ENCODE data around the gene INS. TPM values are rescaled to one million over a fixed set of nuclear protein-coding genes. Genes with fewer than 3 reads are reported as not detected.

INS gene
- total RNA-seq, 1 experiment from 2014 or later, result not detected

- H3K4me3 ChIP-seq (ENCODE audit: low read depth, low read length, poor library complexity, severe bottlenecking), result no peak overlapping the region
- no peak overlapping the region for H3K27ac ChIP-seq (ENCODE audit: low read depth, low read length, poor library complexity, severe bottlenecking)
- H3K27me3 ChIP-seq (replicated peaks; ENCODE audit: insufficient read depth, low read depth, low read length, poor library complexity), result peaks cover 28% of the 10 kb centered on the region
- no peak for TF ChIP-seq EZH2 (IDR thresholded peaks at IDR 0.05; ENCODE audit: borderline replicate concordance, low read depth, low read length, poor library complexity, severe bottlenecking)
- TF ChIP-seq, protein P1, sequence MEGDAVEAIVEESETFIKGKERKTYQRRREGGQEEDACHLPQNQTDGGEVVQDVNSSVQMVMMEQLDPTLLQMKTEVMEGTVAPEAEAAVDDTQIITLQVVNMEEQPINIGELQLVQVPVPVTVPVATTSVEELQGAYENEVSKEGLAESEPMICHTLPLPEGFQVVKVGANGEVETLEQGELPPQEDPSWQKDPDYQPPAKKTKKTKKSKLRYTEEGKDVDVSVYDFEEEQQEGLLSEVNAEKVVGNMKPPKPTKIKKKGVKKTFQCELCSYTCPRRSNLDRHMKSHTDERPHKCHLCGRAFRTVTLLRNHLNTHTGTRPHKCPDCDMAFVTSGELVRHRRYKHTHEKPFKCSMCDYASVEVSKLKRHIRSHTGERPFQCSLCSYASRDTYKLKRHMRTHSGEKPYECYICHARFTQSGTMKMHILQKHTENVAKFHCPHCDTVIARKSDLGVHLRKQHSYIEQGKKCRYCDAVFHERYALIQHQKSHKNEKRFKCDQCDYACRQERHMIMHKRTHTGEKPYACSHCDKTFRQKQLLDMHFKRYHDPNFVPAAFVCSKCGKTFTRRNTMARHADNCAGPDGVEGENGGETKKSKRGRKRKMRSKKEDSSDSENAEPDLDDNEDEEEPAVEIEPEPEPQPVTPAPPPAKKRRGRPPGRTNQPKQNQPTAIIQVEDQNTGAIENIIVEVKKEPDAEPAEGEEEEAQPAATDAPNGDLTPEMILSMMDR (conservative IDR thresholded peaks at IDR 0.05; ENCODE audit: low read depth, low read length), result no peak
- POLR2A ChIA-PET (ENCODE audit: low non-redundant PET), result no interaction called here
- intact Hi-C loops (cut with micrococcal nuclease; ENCODE audit: unreplicated experiment), result no loop called here
- H3K9me3 ChIP-seq (ENCODE audit: low read depth, low read length, poor library complexity, severe bottlenecking), result no peaks in the 10 kb centered on the region
- DNase-seq (ENCODE audit: low spot score), result no peak
- no peaks in the 10 kb centered on the region for H3K4me1 ChIP-seq (ENCODE audit: insufficient read depth, low read length, poor library complexity, severe bottlenecking)
- BruUV-seq (replicated peaks), result no TSS peak
- H3K36me3 ChIP-seq (ENCODE audit: insufficient read depth, low read length, poor library complexity, severe bottlenecking), result no peaks in the 10 kb centered on the region
- CTCF ChIA-PET, result no interaction called here
These were observed 26.7 kb downstream of the INS start for GRCh38 chr11:2134022-2135010.

DNA sequence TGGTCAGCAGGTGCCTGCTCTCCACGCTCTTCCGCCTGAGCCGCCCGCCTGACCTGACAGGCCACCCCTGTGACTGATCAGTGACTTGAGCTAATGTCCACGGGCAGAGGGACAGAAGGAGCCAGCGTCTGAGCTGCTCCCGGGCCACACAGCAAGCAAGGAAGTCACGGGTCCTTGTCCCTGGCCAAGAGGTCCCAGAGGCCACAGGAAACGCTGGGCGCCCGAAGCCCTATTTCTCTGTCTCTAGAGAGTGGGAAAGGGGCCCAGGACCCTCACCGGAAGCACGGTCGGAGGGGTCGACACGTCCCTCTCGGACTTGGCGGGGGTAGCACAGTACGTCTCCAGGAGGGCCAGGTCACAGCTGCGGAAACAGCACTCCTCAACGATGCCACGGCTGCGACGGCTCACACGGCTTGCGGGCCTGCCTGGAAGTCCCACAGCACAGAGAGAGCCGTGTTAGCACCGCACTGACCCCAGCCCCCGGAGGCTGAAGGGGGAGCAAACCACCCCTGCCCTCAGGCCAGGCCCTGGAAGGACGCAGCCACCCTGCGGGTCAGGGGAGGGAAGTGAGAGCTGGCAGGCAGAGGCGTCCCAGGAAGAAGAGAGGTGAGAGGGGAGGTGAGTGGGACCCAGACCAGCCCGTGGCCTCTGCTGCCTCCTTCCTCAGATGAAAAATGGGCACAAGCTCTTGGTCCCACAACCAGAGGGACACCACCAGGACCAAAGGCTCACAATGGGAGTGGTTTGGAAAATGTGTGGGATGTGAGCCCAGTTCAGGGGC, 27.6 kb downstream of the INS start:
- intact Hi-C loops (cut with micrococcal nuclease; ENCODE audit: unreplicated experiment), result no loop called here
- H3K4me1 ChIP-seq (ENCODE audit: insufficient read depth, low read length, poor library complexity, severe bottlenecking), result no peaks in the 10 kb centered on the region
- no peak for DNase-seq (ENCODE audit: low spot score)
- no peak overlapping the region for H3K4me3 ChIP-seq (ENCODE audit: low read depth, low read length, poor library complexity, severe bottlenecking)
- ChIA-PET CTCF (no interaction called here), POLR2A (ENCODE audit: low non-redundant PET) (no interaction called here)
- H3K9me3 ChIP-seq (ENCODE audit: low read depth, low read length, poor library complexity, severe bottlenecking), result no peaks in the 10 kb centered on the region
- H3K27ac ChIP-seq (ENCODE audit: low read depth, low read length, poor library complexity, severe bottlenecking), result no peak overlapping the region
- BruUV-seq (replicated peaks), result no TSS peak
- H3K36me3 ChIP-seq (ENCODE audit: insufficient read depth, low read length, poor library complexity, severe bottlenecking), result no peaks in the 10 kb centered on the region
- H3K27me3 ChIP-seq (replicated peaks; ENCODE audit: insufficient read depth, low read depth, low read length, poor library complexity), result peaks cover 21% of the 10 kb centered on the region
- TF ChIP-seq EZH2 (IDR thresholded peaks at IDR 0.05; ENCODE audit: borderline replicate concordance, low read depth, low read length, poor library complexity, severe bottlenecking), result no peak
- TF ChIP-seq, protein P1 (conservative IDR thresholded peaks at IDR 0.05; ENCODE audit: low read depth, low read length), result no peak

DNA sequence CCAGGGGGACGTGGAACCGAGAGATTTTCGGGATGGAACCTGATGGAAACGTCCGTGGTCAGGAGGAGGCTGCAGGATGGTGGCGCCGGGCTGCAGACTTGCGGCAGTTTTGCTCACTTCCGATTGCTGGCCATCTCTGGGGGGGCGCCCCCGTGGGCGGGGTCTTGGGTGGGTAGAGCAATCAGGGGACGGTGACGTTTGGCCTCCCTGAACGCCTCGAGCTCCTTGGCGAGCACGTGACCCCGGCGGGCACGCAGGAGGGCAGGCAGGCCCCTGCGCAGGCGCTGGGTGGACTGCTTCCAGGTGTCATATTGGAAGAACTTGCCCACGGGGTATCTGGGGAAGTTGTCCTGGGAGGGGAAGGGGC, 28.2 kb downstream of the INS start:
- H3K9me3 ChIP-seq (ENCODE audit: low read depth, low read length, poor library complexity, severe bottlenecking), result no peaks in the 10 kb centered on the region
- ChIA-PET POLR2A (ENCODE audit: low non-redundant PET) (no interaction called here), CTCF (no interaction called here)
- no peak for DNase-seq (ENCODE audit: low spot score)
- no peaks in the 10 kb centered on the region for H3K4me1 ChIP-seq (ENCODE audit: insufficient read depth, low read length, poor library complexity, severe bottlenecking)
- H3K36me3 ChIP-seq (ENCODE audit: insufficient read depth, low read length, poor library complexity, severe bottlenecking), result no peaks in the 10 kb centered on the region
- no peak overlapping the region for H3K4me3 ChIP-seq (ENCODE audit: low read depth, low read length, poor library complexity, severe bottlenecking)
- H3K27ac ChIP-seq (ENCODE audit: low read depth, low read length, poor library complexity, severe bottlenecking), result no peak overlapping the region
- no TSS peak for BruUV-seq (replicated peaks)
- H3K27me3 ChIP-seq (replicated peaks; ENCODE audit: insufficient read depth, low read depth, low read length, poor library complexity), result peaks cover 16% of the 10 kb centered on the region
- TF ChIP-seq EZH2 (IDR thresholded peaks at IDR 0.05; ENCODE audit: borderline replicate concordance, low read depth, low read length, poor library complexity, severe bottlenecking), result no peak
- TF ChIP-seq, protein P1 (conservative IDR thresholded peaks at IDR 0.05; ENCODE audit: low read depth, low read length), result no peak
- intact Hi-C loops (cut with micrococcal nuclease; ENCODE audit: unreplicated experiment), result no loop called here
